Testis (tissue), 3 donors: ENCODE results near the gene CCKAR. TPM values are rescaled to one million over a fixed set of nuclear protein-coding genes. Genes with fewer than 3 reads are reported as not detected.

Experiments
- DNase-seq: peaks from one replicate; pipeline ENCODE4 v3.0.0-alpha.2; 2019
- H3K27ac ChIP-seq, 2 donors: fragments of 200-600 bp; sonication (generic); one replicate each; pipeline ENCODE4 v1.5.1; 2019
- H3K27me3 ChIP-seq: fragments of 200-600 bp; sonication (generic); one replicate; pipeline ENCODE4 v1.5.1; 2019
- H3K36me3 ChIP-seq: fragments of 200-600 bp; sonication (generic); one replicate; pipeline ENCODE4 v1.5.1; 2017; ENCODE audit warnings: low read depth; ENCODE audit errors: missing control alignments
- H3K4me1 ChIP-seq: fragments of 200-600 bp; sonication (generic); one replicate; pipeline ENCODE4 v1.5.1; 2019
- H3K4me3 ChIP-seq, 2 donors: fragments of 200-600 bp; sonication (generic); one replicate each; pipeline ENCODE4 v1.5.1; 2017 to 2019
- H3K9me3 ChIP-seq: fragments of 200-600 bp; sonication (generic); one replicate; pipeline ENCODE4 v1.5.1; 2017
- POLR2A ChIP-seq: fragments of 450-650 bp; IDR thresholded peaks from one replicate; pipeline ENCODE4 v1.6.1; 2017; ENCODE audit warnings: antibody characterized with exemption, mild to moderate bottlenecking, moderate library complexity
- WGBS, 2 donors: methylation state at CpG; one replicate each; pipeline ENCODE4 v1.1.5; 2018; 5-methylcytosine and 5-hydroxymethylcytosine counted together
- intact Hi-C: fragments of 100-400 bp; cut with DNase I; formaldehyde crosslinking; loops from one replicate; pipeline ENCODE4 v1.15.1; 2023; ENCODE audit warnings: low total_unique reads
- polyA plus RNA-seq: library from polyadenylated mRNA; stranded (reverse); fragments of 350-450 nt; fragmentation: Illumina TruSeq; extraction: RNeasy Lipid Tissue Mini Kit (QIAGEN cat#74804); gene quantifications from one replicate; pipeline ENCODE4 v1.2.3, GENCODE V29; 2014; ENCODE audit warnings: low read depth, low replicate concordance; ENCODE audit not compliant: insufficient read depth
- total RNA-seq, 2 donors: library from RNA; depleted of rRNA; stranded (reverse); fragments of >200 nt; gene quantifications; one replicate each; pipeline ENCODE4 v1.2.3, GENCODE V29; 2016
- TF ChIP-seq, protein P1 (sequence below), 3 experiments: fragments of 450-650 bp in 2 of 3; fragments of 200-600 bp in 1 of 3; sonication (generic) in 1 of 3; IDR thresholded peaks; one replicate each; pipeline ENCODE4 v1.5.1; 2016 to 2019; ENCODE audit warnings: antibody characterized with exemption in 3 of 3, mild to moderate bottlenecking in 2 of 3, moderate library complexity in 1 of 3

CCKAR gene
- total and polyA plus RNA-seq, 3 donors from 2014 or later: 0.56 TPM; not detected in 2

DNA sequence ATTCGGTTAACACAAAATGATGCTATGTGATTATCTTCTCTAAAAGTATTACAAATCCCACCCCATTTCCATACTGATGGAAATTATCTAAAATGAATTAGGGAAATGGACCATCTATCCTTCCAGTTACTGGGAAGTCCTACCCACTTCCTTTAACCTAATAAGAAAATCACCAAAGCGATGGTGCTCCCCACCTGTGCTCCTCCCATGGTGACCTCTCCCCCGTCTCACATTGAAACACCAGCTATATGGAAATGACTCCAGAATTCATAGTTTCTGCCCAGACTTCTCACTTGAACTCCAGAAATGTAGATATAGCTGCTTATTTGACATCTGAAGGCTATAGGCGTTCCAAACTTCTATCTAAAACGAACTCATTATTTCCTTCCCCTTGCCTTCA lies 48.5 kb downstream of the CCKAR start:
- H3K27ac ChIP-seq: no peak overlapping the region
- no peaks in the 10 kb centered on the region for H3K36me3 ChIP-seq
- no peaks in the 10 kb centered on the region for H3K9me3 ChIP-seq
- no peak for DNase-seq
- no peak for TF ChIP-seq POLR2A
- TF ChIP-seq, protein P1, sequence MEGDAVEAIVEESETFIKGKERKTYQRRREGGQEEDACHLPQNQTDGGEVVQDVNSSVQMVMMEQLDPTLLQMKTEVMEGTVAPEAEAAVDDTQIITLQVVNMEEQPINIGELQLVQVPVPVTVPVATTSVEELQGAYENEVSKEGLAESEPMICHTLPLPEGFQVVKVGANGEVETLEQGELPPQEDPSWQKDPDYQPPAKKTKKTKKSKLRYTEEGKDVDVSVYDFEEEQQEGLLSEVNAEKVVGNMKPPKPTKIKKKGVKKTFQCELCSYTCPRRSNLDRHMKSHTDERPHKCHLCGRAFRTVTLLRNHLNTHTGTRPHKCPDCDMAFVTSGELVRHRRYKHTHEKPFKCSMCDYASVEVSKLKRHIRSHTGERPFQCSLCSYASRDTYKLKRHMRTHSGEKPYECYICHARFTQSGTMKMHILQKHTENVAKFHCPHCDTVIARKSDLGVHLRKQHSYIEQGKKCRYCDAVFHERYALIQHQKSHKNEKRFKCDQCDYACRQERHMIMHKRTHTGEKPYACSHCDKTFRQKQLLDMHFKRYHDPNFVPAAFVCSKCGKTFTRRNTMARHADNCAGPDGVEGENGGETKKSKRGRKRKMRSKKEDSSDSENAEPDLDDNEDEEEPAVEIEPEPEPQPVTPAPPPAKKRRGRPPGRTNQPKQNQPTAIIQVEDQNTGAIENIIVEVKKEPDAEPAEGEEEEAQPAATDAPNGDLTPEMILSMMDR (IDR thresholded peaks at IDR 0.05): no peak
- H3K4me1 ChIP-seq: no peaks in the 10 kb centered on the region
- intact Hi-C loops: no loop called here
- no peaks in the 10 kb centered on the region for H3K27me3 ChIP-seq
- WGBS, 2 donors: 95% methylated on average over 5 of the region's 5 CpGs
- no peak overlapping the region for H3K4me3 ChIP-seq

DNA sequence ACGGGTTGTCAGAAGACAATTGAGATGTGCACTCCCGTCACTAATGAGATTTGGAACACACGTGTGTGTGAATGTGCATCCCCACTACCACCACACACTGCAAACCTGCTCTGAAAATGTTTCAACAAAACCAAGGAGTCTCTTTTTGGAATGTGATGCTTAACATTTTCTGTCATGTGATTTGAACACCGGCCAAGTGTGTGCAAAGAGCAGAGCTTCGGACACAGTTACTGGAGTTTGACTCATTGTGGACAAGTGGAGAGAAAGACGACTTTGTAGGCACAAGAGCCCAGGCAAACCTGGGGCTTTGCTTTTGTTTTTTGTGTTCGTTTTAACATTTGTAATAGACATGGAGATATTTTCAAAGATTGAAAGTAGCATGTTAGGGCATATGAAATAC lies 49.2 kb downstream of the CCKAR start:
- H3K27ac ChIP-seq: no peak overlapping the region
- no peak overlapping the region for H3K4me3 ChIP-seq
- H3K36me3 ChIP-seq: no peaks in the 10 kb centered on the region
- 55 to 61% methylated on average over 7 of the region's 7 CpGs for WGBS, 2 donors
- TF ChIP-seq POLR2A: no peak
- TF ChIP-seq, protein P1 (IDR thresholded peaks at IDR 0.05): no peak
- no peaks in the 10 kb centered on the region for H3K4me1 ChIP-seq
- H3K27me3 ChIP-seq: no peaks in the 10 kb centered on the region
- intact Hi-C loops: no loop called here
- no peak for DNase-seq
- H3K9me3 ChIP-seq: no peaks in the 10 kb centered on the region

DNA sequence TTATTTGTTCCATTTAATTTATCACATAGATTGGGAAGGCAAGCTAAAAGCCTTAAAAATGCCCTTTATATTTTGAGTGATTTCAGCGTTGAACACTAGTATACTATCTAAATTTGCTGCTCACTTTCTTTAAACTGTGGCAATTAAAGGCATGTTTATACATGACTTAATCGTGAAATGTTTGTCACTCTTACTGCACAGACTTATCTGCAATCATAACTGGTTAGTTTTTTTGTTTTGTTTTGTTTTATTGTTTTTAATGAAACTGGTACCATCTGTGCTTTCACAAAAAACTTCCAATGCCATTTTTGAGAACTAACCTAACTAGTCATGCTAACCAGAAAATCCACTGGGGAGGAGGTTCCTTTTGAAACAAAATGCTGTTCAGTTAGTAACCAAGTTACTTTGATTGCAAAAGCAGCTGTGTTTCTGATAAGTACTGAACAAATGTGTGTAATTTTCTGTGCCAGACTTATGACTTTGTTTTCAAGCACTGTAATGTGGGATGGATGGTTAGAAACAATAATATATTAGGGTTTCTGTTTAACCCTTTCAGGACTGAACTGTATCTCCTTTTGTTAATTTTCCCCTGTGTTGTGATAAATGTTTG lies 56.1 kb downstream of the CCKAR start:
- Histone ChIP-seq H3K27ac (no peak overlapping the region), H3K4me1 (no peaks in the 10 kb centered on the region), H3K9me3 (no peaks in the 10 kb centered on the region), H3K27me3 (no peaks in the 10 kb centered on the region), H3K4me3 (no peak overlapping the region), H3K36me3 (no peaks in the 10 kb centered on the region)
- DNase-seq: no peak
- WGBS, 2 donors: 44 to 51% methylated on average over 2 of the region's 2 CpGs
- TF ChIP-seq, protein P1 (IDR thresholded peaks at IDR 0.05): no peak
- TF ChIP-seq POLR2A: no peak
- intact Hi-C loops: no loop called here

DNA sequence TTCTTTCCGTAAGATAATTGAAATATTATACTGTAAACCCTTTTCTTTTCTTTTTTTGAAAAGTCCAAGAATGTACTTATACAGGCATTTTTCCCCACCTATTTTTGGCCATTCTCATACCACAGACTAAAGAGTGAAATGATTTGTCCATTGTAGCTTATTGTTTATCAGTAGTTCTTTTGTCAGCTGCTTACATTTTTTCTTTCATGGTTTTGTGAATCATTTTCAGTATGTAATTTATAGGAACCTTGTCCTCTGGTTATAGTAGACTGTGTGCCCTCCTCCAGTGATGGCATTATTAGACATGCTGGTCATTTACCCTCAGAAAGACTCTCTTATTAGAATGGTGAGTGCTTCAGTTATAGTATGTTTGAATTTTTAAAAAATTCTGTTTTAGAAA lies 56.7 kb downstream of the CCKAR start:
- Histone ChIP-seq H3K4me3 (no peak overlapping the region), H3K4me1 (no peaks in the 10 kb centered on the region), H3K36me3 (no peaks in the 10 kb centered on the region), H3K9me3 (no peaks in the 10 kb centered on the region), H3K27ac (no peak overlapping the region), H3K27me3 (no peaks in the 10 kb centered on the region)
- intact Hi-C loops: no loop called here
- WGBS, 2 donors: 74 to 85% methylated on average over 1 of the region's 1 CpG
- DNase-seq: no peak
- TF ChIP-seq, protein P1 (IDR thresholded peaks at IDR 0.05): no peak

DNA sequence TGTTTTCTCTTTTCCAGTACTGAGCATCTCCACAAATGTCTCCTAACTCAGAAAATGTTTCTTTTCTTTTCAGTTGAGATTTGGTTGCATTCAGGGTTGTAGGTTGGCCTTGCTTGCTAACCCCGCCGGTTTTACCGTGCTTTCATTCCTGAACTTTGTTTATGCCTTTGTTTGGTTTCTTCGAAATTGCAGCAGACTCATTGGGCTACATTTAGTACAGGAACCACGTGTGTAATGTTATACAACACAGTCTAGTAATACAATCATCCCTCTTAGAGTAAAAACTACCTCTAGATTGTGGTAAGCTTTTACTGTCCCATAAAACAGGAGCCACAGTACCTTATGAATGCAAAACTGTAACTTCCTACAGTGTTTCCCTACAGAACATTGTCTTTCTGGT lies 57.9 kb downstream of the CCKAR start:
- TF ChIP-seq, protein P1 (IDR thresholded peaks at IDR 0.05): no peak
- TF ChIP-seq POLR2A: no peak
- Histone ChIP-seq H3K9me3 (no peaks in the 10 kb centered on the region), H3K36me3 (no peaks in the 10 kb centered on the region), H3K27ac (no peak overlapping the region), H3K4me3 (no peak overlapping the region), H3K27me3 (no peaks in the 10 kb centered on the region), H3K4me1 (no peaks in the 10 kb centered on the region)
- no peak for DNase-seq
- intact Hi-C loops: no loop called here
- 55 to 62% methylated on average over 5 of the region's 5 CpGs for WGBS, 2 donors
